ENCODE measurements around the gene LRCH2.

LRCH2 gene

DNA sequence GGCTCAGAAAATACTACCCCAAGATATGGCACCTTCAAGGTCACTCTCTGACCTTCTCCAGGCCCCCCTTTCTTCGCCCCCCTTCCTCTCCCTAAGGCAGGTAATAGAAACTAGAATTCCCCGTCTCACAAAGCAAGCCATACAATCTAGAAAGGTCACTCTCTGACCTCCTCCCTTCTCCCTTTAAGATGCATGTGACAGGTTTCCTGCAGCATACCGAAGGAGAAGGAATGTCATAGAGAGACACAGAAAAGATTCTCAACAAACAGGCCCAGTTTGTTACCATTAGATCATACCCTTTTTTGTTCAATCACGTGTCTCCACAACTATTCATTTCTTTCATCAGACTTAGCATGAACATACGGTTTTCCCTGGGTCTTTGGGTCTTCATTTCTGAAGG is 95.9 kb downstream of the LRCH2 start:
- TF ChIP-seq, protein P1, sequence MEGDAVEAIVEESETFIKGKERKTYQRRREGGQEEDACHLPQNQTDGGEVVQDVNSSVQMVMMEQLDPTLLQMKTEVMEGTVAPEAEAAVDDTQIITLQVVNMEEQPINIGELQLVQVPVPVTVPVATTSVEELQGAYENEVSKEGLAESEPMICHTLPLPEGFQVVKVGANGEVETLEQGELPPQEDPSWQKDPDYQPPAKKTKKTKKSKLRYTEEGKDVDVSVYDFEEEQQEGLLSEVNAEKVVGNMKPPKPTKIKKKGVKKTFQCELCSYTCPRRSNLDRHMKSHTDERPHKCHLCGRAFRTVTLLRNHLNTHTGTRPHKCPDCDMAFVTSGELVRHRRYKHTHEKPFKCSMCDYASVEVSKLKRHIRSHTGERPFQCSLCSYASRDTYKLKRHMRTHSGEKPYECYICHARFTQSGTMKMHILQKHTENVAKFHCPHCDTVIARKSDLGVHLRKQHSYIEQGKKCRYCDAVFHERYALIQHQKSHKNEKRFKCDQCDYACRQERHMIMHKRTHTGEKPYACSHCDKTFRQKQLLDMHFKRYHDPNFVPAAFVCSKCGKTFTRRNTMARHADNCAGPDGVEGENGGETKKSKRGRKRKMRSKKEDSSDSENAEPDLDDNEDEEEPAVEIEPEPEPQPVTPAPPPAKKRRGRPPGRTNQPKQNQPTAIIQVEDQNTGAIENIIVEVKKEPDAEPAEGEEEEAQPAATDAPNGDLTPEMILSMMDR (IDR thresholded peaks at IDR 0.05), result no peak
- Histone ChIP-seq H3K4me3 (no peak overlapping the region), H3K27ac (no peak overlapping the region)
- DNase-seq (ENCODE audit: low spot score), result no peak

DNA sequence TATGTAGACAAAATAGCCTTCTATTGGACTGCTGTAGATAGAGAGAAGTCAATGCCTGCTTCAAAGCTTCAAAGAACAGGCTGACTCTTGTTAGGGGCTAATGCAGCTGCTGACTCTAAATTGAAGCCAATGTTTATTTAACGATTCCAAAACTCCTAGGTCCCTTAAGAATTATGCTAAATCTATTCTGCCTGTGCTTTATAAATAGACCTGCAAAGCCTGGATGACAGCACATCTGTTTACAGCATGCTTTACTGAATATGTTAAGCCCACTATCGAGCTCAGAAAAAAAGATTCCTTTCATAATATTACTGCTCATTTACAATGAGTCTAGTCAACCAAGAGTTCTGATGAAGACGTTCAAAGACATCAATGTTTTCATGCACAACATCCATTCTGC is 99.5 kb downstream of the LRCH2 start:
- H3K4me3 ChIP-seq, result no peak overlapping the region
- TF ChIP-seq, protein P1 (IDR thresholded peaks at IDR 0.05), result no peak
- H3K27ac ChIP-seq, result no peak overlapping the region
- no peak for DNase-seq (ENCODE audit: low spot score)

DNA sequence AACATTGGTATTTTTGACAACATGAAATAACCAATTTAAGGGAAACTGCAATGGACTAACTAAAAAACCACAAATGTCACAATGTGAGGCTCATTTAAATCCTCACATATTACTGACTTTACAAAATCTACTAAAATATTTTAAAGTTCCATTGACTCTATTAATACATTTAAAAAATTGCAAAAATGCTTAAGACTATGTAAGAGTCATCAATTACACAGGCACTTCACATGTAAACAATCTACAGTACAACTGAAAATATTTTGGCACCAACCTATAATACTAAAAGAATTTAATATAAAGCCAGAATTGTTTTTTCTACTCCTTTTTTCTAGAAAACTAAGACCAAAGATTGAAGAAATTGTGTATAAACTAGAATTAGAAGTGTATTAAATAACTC is 121.5 kb downstream of the LRCH2 start:
- Histone ChIP-seq H3K4me3 (no peak overlapping the region), H3K27ac (no peak overlapping the region)
- no peak for DNase-seq (ENCODE audit: low spot score)
- TF ChIP-seq, protein P1 (IDR thresholded peaks at IDR 0.05), result no peak

DNA sequence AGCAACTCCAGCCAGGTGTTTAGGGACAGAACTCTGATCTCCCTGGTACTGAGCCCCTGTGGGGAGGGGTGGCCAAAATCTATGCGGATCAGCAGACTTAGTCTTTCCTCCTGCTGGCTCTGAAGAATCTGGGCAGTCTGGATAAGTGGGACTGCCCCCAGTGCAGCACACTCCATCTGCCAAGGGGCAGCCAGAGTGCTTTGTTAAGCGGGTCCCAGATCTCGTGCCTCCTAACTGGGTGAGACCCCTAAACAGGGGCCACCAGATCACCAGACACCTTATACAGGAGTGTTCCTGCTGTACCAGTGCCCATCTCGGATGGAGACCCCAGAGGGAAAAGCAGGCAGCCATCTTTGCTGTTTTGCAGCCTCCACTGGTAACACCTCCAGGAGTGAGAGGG is 135.0 kb downstream of the LRCH2 start:
- DNase-seq (ENCODE audit: low spot score), result no peak
- H3K4me3 ChIP-seq, result no peak overlapping the region

DNA sequence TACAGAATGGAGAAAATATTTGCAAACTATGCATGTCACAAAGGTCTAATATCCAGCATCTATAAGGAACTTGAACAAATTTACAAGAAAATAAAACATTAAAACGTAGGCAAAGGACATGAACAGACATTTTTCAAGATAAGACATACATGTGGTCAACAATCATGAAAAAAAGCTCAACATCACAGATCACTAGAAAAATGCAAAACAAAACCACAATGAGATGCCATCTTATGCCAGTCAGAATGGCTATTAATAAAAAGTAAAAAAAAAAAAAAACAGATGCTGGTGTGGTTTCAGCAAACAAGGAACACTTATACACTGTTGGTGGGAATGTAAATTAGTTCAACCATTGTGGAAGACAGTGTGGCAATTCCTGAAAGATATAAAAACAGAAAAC is 140.7 kb downstream of the LRCH2 start:
- no peak for DNase-seq (ENCODE audit: low spot score)
- Histone ChIP-seq H3K27ac (no peak overlapping the region), H3K4me3 (no peak overlapping the region)
- TF ChIP-seq, protein P1 (IDR thresholded peaks at IDR 0.05), result no peak

More for the DNA sequence above, 135.0 kb downstream of the LRCH2 start:
- TF ChIP-seq, protein P1 (IDR thresholded peaks at IDR 0.05), result no peak
- no peak overlapping the region for H3K27ac ChIP-seq

DNA sequence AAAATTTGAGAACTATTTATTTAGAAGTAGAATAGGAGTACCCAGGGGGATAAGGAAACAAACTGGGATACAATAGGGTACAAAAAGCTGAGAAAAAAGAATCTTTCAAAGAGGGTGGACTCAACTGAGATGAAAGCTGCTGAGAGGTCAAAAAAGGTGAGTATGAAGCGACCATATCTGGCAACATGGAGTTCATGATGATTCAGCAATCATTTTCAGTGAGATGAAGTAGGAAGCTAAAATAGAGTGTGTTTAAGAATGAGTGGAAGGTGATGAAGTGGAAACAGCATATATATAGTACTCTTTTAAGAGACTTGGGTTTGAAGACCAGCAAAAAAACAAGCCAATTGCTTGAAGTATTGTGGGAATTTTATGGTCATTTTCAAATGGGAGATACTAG is 144.5 kb downstream of the LRCH2 start:
- Histone ChIP-seq H3K4me3 (no peak overlapping the region), H3K27ac (no peak overlapping the region)
- TF ChIP-seq, protein P1 (IDR thresholded peaks at IDR 0.05), result no peak
- no peak for DNase-seq (ENCODE audit: low spot score)

DNA sequence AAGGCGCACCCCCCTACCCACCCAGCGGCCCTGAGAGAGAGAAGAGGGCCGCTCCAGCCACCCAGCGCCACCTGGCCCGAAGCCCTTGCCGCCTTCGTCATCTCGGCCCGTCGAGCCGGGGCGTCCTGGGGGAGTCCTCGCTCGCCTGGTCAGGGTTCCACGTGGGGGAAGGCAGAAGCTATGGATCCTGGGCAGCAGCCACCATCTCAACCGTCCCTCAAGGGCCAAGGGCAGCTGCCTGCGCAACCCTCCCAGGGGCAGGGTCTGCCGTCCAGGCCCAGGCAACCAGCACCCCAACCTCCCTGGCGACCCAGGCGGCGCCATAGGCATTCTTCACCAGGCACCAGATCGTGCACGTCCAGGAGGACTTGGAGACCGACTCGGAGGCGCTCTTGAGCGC is 165.0 kb downstream of the LRCH2 start:
- TF ChIP-seq, protein P1 (IDR thresholded peaks at IDR 0.05), result no peak

More for the DNA sequence above, 165.0 kb downstream of the LRCH2 start:
- H3K4me3 ChIP-seq, result no peak overlapping the region
- H3K27ac ChIP-seq, result no peak overlapping the region
- no peak for DNase-seq (ENCODE audit: low spot score)

All from coronary artery (tissue), 2 donors.